Loucy (cell line): ENCODE results near the gene CFAP97.

Experiments
- CTCF ChIP-seq: fragments of 200-600 bp; sonication (generic); conservative IDR thresholded peaks from 2 replicates; pipeline ENCODE4 v1.5.1; 2014; ENCODE audit warnings: mild to moderate bottlenecking, antibody characterized with exemption, low read length
- EZH2phosphoT487 ChIP-seq: fragments of 200-600 bp; IDR thresholded peaks from 2 replicates; pipeline ENCODE4 v1.6.1; 2018; ENCODE audit warnings: antibody characterized with exemption, mild to moderate bottlenecking, moderate library complexity, borderline replicate concordance

- TF ChIP-seq CTCF: no peak
- TF ChIP-seq EZH2phosphoT487: no peak
Observed at GRCh38 chr4:185145572-185145971, 58.2 kb downstream of the CFAP97 start.
